PFSK-1 (cell line): ENCODE results near the gene OR3A3.

Experiments used
- FOXP2 ChIP-seq: optimal IDR thresholded peaks from 2 replicates; pipeline ENCODE3; 2011; ENCODE audit warnings: borderline replicate concordance, control low read depth, inconsistent platforms; ENCODE audit not compliant: insufficient read depth; ENCODE audit errors: extremely low read length, extremely low read depth
- POLR2AphosphoS5 ChIP-seq: IDR thresholded peaks from 2 replicates; pipeline ENCODE4 v1.6.1; 2012; ENCODE audit warnings: low read depth, mild to moderate bottlenecking, control low read depth, low read length, moderate library complexity
- REST ChIP-seq, 2 experiments: IDR thresholded peaks; 2 replicates each; pipeline versions ENCODE4 v1.6.1 to v1.8.0; 2011 to 2012; ENCODE audit warnings: low read depth in 2 of 2, low read length in 2 of 2, control low read depth in 1 of 2, inconsistent platforms in 1 of 2, mild to moderate bottlenecking in 1 of 2, moderate library complexity in 1 of 2; ENCODE audit not compliant: insufficient read depth in 1 of 2
- SIN3A ChIP-seq: IDR thresholded peaks from 2 replicates; pipeline ENCODE4 v1.6.1; 2012; ENCODE audit warnings: mild to moderate bottlenecking, low read length, moderate library complexity, borderline replicate concordance; ENCODE audit not compliant: insufficient read depth
- TAF1 ChIP-seq: IDR thresholded peaks from 2 replicates; pipeline ENCODE4 v1.6.1; 2012; ENCODE audit warnings: low read length, control low read depth, borderline replicate concordance; ENCODE audit not compliant: insufficient read depth

OR3A3 gene

GRCh38 chr17:3447625-3448024, 36.5 kb downstream of the OR3A3 start:
- TF ChIP-seq REST (IDR thresholded peaks at IDR 0.05; ENCODE audit: insufficient read depth in 1 of 2, low read depth in 2 of 2, low read length in 2 of 2) (no peak), POLR2AphosphoS5 (no peak), TAF1 (no peak), SIN3A (no peak), FOXP2 (no peak)

GRCh38 chr17:3448059-3448665, 37.0 kb downstream of the OR3A3 start:
- TF ChIP-seq FOXP2 = no peak
- TF ChIP-seq REST (IDR thresholded peaks at IDR 0.05; ENCODE audit: insufficient read depth in 1 of 2, low read depth in 2 of 2, low read length in 2 of 2) = no peak
- TF ChIP-seq TAF1 = no peak
- TF ChIP-seq SIN3A = no peak
- TF ChIP-seq POLR2AphosphoS5 = no peak

GRCh38 chr17:3469529-3469928, 58.4 kb downstream of the OR3A3 start:
- no peak for TF ChIP-seq TAF1
- no peak for TF ChIP-seq FOXP2
- no peak for TF ChIP-seq POLR2AphosphoS5
- no peak for TF ChIP-seq REST (IDR thresholded peaks at IDR 0.05; ENCODE audit: insufficient read depth in 1 of 2, low read depth in 2 of 2, low read length in 2 of 2)
- no peak for TF ChIP-seq SIN3A

- TF ChIP-seq SIN3A (no peak), POLR2AphosphoS5 (no peak), TAF1 (no peak), REST (IDR thresholded peaks at IDR 0.05; ENCODE audit: insufficient read depth in 1 of 2, low read depth in 2 of 2, low read length in 2 of 2) (no peak), FOXP2 (no peak)
Observed at GRCh38 chr17:3471599-3471998, 60.4 kb downstream of the OR3A3 start, which contains the start of gene SPATA22. Gene SPATA22 (minus strand): TSS chr17:3471819. CDS start chr17:3469325, 2,494 bp downstream.

- TF ChIP-seq REST (IDR thresholded peaks at IDR 0.05; ENCODE audit: insufficient read depth in 1 of 2, low read depth in 2 of 2, low read length in 2 of 2) (no peak), TAF1 (no peak), POLR2AphosphoS5 (no peak), FOXP2 (no peak), SIN3A (no peak)
Observed at GRCh38 chr17:3472137-3472536, 61.0 kb downstream of the OR3A3 start.
